Fibroblast of villous mesenchyme (primary cell): Measurements from ENCODE around the gene CATSPERE. TPM values are rescaled to one million over a fixed set of nuclear protein-coding genes. Genes with fewer than 3 reads are reported as not detected.
"Not testable (repeated sequence)": the region's sequence is repeated elsewhere in the genome, so short reads cannot be mapped to it uniquely, and the experiment has no call there.

Experiments used
- DNase-seq: peaks from one replicate; pipeline ENCODE4 v3.0.0-alpha.2; 2010; ENCODE audit warnings: low read depth
- H3K4me3 ChIP-seq: 2 replicates; pipeline ENCODE4 v1.5.1; 2011; ENCODE audit warnings: low read depth, mild to moderate bottlenecking, low read length
- CTCF ChIP-seq: IDR thresholded peaks from 2 replicates; pipeline ENCODE4 v1.5.1; 2012; ENCODE audit warnings: low read depth, mild to moderate bottlenecking, low read length; ENCODE audit not compliant: insufficient read depth
- total RNA-seq: library from RNA; depleted of rRNA; stranded (reverse); fragments of >200 nt; gene quantifications from 2 replicates; pipeline ENCODE4 v1.2.3, GENCODE V29; 2012

The CATSPERE gene
- total RNA-seq, 1 donor: 1.7 TPM

- no peak for TF ChIP-seq CTCF
- no peak overlapping the region for H3K4me3 ChIP-seq
- DNase-seq: no peak
Observed at GRCh38 chr1:244496186-244496585, 35.1 kb downstream of the CATSPERE start.

DNA sequence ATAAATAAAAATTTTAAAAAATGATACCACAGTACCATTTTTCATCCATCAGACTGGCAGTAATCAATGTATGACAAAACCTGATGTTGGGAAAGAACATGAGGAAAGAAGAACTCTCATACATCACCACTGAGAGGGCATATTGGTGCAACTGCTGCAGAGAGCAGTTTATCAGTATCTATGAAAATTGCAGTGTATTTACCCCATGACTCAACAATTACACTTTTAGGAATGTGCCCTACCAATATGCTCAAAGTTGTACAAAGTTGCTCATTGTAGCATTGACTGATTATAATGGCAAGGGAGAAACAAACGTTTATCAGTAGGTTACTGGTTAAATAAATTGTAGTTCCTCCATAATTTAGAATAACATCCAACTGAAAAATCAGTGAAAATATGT, 36.7 kb downstream of the CATSPERE start:
- TF ChIP-seq CTCF: no peak
- no peak for DNase-seq
- no peak overlapping the region for H3K4me3 ChIP-seq

GRCh38 chr1:244499484-244499883, 38.4 kb downstream of the CATSPERE start:
- H3K4me3 ChIP-seq, DNase-seq: not testable (repeated sequence)

- not testable (repeated sequence) for DNase-seq, H3K4me3 ChIP-seq
Observed at GRCh38 chr1:244500515-244500914, 39.4 kb downstream of the CATSPERE start.

GRCh38 chr1:244502630-244503029, 41.6 kb downstream of the CATSPERE start:
- no peak overlapping the region for H3K4me3 ChIP-seq
- DNase-seq: no peak
- TF ChIP-seq CTCF: no peak

GRCh38 chr1:244513493-244513892, 52.4 kb downstream of the CATSPERE start:
- no peak overlapping the region for H3K4me3 ChIP-seq
- TF ChIP-seq CTCF: no peak
- DNase-seq: no peak

DNA sequence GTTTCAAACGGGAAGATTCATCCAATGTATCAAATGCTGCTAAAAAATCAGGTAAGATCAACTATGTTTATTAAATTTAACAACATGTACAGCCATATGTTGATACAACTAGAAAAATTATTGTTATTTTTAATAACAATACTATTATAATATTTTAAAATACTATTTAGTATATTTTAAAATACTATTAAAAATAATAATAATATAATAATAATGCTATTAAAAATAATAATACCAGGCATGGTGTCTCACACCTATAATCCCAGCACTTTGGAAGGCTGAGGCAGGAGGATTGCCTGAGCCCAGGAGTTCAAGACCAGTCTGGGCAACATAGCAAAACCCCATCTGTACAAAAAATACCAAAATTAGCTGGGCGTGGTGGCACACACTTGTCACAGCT, 54.6 kb downstream of the CATSPERE start:
- no peak for TF ChIP-seq CTCF
- H3K4me3 ChIP-seq: no peak overlapping the region
- no peak for DNase-seq

DNA sequence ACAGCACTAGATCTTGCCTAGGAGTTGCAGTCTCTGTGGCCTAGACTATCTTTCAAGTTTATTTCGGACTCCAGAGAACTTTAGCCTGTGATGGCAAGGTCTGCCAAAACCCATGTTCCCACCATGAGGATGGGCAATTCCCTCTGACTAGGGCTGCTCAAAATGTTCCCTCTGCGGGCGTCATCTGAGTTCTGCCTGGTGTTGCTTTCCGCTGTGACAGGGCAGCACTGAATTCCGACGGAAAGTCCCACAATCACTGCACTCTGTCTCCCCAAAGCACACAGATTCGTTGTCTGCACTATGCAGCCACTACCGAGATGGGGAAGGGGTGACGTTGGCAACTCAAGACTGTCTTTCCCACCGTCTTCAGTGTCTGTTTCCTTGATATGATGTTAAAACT, 75.2 kb downstream of the CATSPERE start:
- no peak overlapping the region for H3K4me3 ChIP-seq
- DNase-seq: no peak
- TF ChIP-seq CTCF: no peak
